HG03039 (cell line): Measurements from ENCODE around the gene JAK2.
"Not testable (repeated sequence)": the region's sequence is repeated elsewhere in the genome, so short reads cannot be mapped to it uniquely, and the experiment has no call there.

Source experiments
- ATAC-seq: cut with Tn5 transposase; IDR thresholded peaks from one replicate; pipeline ENCODE4 v1.9.1; 2021; ENCODE audit warnings: mild to moderate bottlenecking, moderate library complexity; ENCODE audit not compliant: unreplicated experiment

Gene JAK2

DNA sequence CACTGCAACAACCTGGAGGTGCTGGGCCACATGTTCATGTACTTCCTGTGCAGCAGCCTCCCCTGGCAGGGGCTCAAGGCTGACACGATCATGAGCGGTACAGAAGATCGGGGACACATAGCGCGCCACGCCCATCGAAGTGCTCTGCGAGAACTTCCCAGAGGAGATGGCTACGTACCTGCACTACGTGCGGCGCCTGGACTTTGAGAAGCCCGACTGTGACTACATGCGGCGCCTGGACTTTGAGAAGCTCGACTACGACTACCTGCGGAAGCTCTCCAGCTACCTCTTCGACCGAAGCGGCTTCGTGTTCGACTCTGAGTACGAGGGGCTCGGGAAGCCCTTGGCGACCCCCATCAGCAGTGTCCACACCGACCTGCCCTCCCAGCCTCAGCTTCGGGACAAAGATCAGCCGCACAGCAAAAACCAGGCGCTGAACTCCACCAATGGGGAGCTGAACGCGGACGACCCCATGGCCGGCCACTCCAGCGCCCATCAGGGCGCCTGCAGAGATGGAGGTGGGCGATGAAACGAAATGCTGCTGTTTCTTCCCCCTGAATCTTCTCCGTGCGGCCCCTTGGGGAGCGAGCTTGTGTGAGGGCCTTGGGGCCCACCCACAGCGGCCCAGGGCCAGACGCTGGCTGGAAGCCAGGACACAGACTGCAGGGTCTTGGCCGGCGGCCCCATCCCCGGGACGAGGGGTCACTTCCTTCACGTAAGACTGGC, 56.5 kb downstream of the JAK2 start:
- no peak for ATAC-seq

DNA sequence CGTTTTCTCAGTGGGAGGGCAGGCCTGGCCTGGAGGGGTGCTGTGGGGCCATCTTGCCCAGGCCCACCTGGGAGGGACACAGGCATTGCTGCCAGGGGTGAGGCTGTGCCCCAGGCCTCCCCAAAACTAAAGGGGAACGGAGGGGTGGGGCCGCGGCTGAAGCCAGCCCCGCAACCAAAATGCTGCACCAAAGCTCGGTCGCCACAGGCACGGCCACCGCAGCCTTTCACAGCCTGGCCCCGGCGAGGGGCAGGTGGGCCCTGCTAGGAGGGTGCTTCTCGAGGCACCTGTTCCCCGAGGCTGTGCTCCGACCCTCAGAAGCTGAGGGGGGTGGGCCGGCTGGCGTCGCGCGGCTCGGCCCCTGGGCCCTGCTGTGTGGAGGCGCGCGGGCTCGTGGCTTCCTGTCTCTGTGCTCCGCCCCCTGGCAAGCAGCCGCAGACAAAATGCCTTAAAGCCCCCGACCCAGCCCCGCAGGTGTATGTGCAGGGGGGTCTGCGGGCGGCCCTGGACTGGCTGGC, 57.6 kb downstream of the JAK2 start:
- no peak for ATAC-seq

DNA sequence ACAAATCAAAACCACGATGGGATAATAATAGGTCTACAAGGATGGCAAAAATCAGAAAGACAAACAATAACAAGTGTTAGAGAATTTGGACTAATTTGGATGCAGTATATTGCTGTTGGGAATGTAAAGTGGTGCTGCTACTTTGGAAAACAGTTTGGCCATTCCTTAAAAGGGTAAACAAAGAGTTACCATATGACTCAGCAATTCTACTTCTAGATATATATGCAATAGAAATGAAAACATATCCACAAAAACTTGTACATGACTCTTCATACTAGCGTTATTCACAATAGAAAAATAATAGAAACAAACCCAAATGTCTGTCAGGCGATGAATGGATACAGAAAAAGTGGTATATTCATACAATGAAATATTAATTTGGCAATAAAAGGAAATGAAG, 58.3 kb downstream of the JAK2 start:
- ATAC-seq = no peak

DNA sequence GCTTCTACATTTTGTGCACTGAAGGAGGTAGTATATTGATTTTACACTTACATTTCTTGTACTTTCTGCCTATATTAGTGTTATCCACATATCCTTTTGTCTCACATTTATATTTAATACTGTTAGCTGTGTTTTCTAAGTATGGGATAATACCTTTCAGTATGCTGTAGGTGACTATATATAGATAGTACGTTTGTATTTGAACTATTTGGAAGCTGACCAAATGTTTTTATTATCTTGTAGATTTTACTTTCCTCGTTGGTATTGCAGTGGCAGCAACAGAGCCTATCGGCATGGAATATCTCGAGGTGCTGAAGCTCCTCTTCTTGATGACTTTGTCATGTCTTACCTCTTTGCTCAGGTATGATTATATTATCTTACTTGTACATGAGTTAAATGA, 59.1 kb downstream of the JAK2 start:
- ATAC-seq = no peak

DNA sequence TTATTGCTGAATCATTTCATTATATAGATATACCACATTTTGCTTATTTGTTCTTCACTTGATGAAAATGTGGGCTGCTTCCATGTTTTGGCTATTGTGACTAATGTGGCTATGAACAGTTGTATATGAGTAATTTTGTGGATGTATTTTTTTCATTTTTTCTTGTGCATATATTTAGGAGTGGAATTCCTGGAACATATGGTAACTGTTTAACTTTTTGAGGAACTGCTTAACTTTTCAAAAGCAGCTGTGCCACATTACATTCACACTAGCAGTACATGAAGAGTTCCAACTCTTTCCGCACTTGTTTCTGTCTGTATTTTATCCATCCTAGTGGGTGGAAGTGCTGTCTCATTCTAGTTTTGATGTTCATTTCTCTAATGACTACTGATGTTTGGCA, 67.8 kb downstream of the JAK2 start:
- no peak for ATAC-seq

DNA sequence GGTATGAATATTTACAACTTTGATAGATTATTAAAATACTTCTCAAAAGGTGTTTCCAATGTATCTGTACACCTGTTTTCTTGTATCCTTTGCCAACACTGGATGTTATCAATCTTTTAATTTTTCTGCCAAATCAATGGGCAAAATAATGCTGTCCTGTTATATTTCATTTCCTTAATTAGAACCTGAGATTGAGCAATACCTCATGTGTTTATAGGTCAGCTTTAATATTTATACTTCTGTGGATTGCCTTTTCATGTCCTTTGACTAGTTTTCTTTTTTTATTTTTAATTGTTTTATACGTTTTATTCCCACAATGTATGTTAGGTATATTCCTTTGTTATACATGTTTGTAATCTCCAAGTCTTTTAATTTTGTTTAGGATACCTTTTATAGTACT, 77.6 kb downstream of the JAK2 start:
- ATAC-seq = no peak

DNA sequence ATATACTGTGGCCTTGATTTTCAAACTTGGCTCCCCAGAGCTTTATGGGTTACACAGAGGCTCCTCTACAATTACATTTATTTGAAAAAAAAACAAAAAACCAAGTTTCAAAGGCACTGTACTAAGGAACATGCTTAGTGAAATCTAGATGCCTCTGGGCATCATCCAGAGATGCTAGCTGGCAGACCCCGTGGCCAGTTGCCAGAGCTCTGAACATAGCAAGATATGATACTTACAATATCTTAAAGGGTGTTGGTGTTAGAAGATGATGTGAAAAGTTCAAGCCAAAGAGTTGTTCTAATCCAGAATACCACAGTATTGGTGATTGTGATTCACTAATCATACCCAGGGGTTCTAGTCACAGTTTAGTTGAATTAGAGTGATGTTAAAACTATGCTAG, 87.8 kb downstream of the JAK2 start:
- ATAC-seq = no peak

DNA sequence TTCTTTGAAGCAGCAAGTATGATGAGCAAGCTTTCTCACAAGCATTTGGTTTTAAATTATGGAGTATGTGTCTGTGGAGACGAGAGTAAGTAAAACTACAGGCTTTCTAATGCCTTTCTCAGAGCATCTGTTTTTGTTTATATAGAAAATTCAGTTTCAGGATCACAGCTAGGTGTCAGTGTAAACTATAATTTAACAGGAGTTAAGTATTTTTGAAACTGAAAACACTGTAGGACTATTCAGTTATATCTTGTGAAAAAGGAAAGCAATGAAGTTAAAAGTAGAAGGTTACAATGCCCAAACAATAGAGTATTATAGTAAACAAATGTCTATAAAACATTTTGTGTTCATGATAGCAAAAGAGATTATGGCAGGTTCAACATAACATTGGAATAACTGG, 88.6 kb downstream of the JAK2 start:
- no peak for ATAC-seq

DNA sequence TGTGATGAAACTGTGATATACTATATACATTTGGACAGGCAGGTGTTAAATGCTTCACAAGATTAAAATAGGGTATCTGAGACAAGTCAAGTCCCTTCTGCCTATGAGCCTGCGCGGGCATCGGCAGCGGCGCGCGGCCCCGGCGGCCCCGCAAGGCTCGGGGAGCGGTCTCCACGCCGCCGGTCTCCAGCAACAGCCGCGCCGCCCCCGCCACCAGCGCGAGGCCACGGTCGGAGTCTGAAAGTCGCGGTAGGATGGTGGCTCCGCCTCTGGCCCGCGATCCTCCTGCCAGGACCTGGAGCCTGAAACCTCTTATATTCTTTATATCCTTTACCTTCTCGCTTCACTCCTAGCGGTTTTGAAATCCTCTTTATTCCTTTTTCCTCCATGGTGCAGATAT, 100.9 kb downstream of the JAK2 start:
- ATAC-seq = no peak

DNA sequence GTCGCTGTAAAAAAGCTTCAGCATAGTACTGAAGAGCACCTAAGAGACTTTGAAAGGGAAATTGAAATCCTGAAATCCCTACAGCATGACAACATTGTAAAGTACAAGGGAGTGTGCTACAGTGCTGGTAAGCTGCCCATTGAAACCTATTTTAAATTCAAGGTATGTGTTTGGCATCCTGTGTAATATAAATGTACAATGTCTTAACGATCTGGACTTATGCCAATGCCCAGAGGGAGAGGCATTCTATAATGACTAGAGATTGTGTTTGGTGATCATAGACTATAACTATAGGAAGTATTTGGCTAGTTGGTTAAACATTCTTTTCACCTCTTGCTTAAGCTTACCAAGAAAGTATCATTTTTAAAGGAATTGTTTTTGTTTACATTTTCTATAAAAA, 104.7 kb downstream of the JAK2 start:
- no peak for ATAC-seq

DNA sequence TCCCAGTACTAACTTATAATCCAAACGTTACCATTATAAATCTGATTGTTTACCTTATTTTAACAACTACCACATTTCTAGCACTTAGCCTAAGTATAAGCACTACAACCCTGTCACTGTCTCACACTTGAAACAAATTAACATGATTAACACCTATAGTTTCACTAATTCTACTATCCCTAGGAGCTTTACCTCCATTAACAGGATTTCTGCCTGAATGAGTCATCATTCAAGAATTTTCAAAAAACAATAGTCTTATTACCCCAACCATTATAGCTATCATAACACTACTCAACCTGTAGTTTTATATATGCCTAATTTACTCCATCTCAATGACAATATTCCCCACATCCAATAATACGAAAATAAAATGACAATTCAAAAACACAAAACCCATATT, 110.7 kb downstream of the JAK2 start:
- ATAC-seq = no peak

DNA sequence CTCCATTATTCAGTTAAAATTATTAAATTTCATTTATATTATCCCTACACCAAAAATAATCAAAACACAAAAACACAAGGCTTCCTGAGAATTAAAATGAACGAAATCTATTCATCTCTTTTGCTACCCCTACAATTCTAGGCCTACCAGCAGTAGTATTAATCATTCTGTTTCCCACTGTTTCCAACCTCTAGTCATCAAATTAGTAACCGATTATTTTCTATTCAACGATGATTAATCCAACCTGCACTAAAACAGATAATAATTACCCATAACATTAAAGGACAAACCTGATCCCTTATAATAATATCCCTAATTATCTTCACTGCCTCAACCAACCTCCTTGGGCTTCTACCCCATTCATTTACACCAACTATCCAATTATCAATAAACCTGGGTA, 114.4 kb downstream of the JAK2 start:
- no peak for ATAC-seq

DNA sequence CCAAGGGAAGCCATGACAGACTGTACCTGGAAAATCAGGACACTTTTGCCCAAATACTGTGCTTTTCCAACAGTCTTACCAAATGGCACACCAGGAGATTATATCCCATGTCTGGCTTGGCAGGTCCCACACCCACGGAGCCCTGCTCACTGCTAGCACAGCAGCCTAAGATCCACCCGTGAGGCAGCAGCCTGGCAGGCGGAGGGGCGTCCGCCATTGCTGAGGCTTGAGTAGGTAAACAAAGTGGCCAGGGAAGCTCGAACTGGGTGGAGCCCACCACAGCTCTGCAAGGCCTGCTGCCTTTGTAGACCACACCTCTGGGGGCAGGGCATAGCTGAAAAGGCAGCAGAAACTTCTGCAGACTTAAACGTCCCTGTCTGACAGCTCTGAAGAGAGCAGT, 116.1 kb downstream of the JAK2 start:
- ATAC-seq = not testable (repeated sequence)

DNA sequence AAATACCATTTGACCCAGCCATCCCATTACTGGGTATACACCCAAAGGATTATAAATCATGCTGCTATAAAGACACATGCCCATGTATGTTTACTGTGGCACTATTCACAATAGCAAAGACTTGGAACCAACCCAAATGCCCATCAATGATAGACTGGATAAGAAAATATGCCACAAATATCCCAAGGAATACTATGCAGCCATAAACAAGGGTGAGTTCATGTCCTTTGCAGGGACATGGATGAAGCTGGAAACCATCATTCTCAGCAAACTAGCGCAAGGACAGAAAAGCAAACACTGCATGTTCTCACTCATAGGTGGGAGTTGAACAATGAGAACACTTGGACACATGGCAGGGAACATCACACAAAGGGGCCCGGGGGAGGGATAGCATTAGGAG, 121.4 kb downstream of the JAK2 start:
- ATAC-seq = not testable (repeated sequence)

DNA sequence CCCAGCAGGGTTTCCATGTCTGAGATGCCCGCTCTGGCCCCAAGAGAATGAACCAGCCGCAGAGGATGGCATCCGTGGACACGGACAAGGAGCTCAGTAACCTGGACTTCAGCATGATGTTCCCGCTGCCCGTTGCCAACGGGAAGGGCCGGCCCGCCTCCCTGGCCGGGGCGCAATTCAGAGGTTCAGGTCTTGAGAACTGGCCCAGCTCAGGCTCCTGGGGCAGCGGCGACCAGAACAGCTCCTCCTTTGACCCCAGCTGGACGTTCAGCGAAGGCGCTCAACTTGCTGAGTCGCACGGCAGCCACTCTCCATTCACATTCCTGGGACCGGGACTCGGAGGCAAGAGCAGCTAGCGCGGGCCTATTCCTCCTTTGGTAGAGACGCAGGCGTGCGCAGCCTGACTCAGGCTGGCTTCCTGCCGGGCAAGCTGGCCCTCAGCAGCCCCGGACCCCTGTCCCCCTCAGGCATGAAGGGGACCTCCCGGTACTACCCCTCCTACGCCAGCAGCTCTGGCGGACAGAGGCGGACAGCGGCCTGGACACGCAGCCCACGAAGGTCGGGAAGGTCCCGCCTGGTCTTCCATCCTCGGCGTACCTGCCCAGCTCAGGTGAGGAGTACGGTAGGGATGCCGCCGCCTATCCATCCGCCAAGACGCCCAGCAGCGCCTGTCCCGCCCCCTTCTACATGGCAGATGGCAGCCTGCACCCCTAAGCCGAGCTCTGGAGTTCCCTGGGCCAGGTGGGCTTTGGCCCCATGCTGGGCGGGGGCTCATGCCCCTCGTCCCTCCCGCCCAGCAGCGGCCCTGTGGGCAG, 126.0 kb downstream of the JAK2 start:
- ATAC-seq = no peak

DNA sequence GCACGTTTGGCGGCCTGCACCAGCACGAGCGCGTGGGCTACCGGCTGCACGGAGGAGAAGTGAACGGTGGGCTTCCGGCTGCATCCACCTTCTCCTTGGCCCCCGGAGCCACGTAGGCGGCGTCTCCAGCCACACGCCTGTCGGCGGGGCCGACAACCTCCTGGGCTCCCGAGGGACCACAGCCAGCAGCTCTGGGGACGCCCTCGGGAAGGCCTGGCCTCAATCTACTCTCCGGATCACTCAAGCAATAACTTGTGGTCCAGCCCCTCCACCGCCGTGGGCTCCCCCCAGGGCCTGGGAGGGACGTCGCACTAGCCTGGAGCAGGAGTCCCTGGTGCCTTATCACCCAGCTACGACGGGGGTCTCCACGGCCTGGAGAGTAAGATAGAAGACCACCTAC, 126.6 kb downstream of the JAK2 start:
- ATAC-seq = no peak

DNA sequence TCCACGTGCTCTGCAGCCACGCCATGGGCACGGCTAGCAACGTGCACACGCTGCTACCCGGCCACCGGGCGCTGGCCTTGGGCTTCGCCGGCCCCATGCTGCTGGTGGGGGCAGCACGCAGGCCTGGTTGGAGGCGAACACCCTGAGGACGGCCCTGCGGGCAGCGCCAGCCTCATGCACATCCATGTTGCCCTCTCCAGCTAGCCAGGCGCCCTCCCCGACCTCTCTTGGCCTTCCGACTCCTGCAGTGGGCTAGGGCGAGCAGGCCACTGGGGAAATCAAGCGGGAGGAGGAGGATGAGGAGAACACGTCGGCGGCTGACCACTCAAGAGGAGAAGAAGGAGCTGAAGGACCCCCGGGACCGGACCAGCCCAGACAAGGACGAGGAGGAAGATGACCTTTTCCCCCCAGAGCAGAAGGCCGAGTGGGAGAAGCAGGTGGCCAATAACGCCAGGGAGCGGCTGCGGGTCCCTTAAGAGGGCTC, 127.1 kb downstream of the JAK2 start:
- ATAC-seq = no peak

DNA sequence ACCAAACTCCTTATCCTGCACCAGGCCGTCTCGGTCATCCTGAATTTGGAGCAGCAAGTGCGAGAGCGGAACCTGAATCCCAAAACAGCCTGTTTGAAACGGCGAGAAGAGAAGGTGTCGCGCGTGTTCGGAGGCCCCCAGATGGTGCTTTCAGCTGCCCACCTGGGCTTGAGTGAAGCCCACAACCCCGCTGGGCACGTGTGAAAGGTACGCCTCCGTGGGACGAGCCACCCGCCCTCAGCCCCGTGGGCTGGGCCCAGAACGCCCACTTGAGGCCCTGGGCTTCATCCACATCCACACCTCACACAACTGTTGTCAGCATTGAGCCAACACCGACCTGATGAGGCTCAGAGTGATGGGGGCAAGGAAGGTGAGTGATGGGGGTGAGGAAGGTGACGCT, 127.6 kb downstream of the JAK2 start:
- no peak for ATAC-seq

DNA sequence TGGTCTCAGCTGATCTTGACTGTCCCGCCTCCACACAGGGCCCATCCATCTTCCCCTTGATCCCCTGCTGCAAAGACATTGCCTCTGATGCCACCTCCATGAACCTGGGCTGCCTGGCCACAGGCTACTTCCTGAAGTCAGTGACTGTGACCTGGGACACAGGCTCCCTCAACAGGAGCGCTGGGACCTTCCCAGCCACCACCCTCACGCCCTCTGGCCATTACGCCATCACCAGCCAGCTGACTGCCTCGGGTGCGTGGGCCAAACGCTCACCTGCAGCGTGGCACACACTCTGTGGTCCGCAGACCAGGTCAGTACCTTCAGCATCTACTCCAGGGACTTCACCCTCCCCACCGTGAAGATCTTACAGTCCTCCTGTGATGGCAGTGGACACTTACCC, 128.5 kb downstream of the JAK2 start:
- ATAC-seq = no peak

DNA sequence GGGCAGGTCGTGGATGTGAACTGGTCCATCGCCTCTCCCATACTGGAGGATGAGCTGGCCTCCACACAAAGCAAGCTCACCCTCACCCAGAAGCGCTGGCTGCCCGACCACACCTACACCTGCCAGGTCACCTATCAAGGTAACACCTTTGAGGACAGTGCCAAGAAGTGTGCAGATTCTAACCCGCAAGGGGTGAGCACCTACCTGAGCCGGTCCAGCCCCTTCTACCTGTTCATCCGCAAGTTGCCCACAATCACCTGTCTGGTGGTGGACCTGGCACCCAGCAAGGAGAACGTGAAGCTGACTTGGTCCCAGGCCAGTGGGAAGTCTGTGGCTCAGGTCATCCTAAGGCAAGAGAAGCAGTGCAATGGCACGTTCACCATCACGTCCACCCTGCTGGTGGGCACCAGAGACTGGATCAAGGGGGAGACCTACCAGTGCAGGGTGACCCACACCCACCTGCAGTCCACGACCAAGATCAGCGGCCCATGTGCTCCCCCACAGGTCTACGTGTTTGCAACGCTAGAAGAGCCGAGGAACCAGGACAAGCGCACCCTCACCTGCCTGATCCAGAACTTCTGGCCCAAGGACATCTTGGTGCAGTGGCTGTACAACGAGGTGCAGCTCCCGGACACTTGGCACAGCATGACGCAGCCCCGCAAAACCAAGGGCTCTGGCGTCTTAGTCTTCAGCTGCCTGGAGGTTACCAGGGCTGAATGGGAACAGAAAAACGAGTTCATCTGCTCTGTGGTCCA, 129.1 kb downstream of the JAK2 start:
- no peak for ATAC-seq

DNA sequence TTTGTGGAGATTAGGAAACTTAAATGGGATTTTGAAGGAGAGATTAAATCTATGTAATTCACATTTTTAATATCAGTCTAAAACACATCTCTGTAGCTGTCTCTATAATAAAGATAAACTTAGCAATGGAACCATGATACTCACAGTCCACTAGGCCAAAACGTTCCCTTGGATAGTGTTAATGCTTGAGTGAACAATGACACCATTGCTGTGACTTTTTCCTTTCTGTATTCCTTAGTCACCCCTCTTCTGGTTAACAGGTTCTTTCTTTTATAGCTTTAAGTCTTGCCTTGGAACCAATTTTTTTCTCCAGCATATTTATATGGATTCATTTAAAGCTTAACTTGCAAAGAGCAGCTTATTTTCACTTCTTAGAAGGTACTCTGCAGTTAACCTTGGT, 137.0 kb downstream of the JAK2 start:
- ATAC-seq = no peak
